Gastrocnemius medialis (tissue), 4 donors: ENCODE results near the gene INPP5D.
"Not testable (repeated sequence)": the region's sequence is repeated elsewhere in the genome, so short reads cannot be mapped to it uniquely, and the experiment has no call there.

Experiments used
- CTCF ChIP-seq, 5 experiments: fragments of 450-650 bp in 3 of 5; fragments of 200-600 bp in 2 of 5; sonication (generic) in 2 of 5; IDR thresholded peaks in 4 of 5; conservative IDR thresholded peaks in 1 of 5; 1 replicate in 4 of 5; 2 replicates in 1 of 5; pipeline ENCODE4 v1.5.1; 2016 to 2019; ENCODE audit warnings: antibody characterized with exemption in 5 of 5, mild to moderate bottlenecking in 3 of 5, moderate library complexity in 3 of 5
- POLR2A ChIP-seq, 2 donors: fragments of 450-650 bp; IDR thresholded peaks; one replicate each; pipeline ENCODE4 v1.6.1; 2017; ENCODE audit warnings: antibody characterized with exemption in 2 of 2, mild to moderate bottlenecking in 2 of 2, moderate library complexity in 2 of 2

DNA sequence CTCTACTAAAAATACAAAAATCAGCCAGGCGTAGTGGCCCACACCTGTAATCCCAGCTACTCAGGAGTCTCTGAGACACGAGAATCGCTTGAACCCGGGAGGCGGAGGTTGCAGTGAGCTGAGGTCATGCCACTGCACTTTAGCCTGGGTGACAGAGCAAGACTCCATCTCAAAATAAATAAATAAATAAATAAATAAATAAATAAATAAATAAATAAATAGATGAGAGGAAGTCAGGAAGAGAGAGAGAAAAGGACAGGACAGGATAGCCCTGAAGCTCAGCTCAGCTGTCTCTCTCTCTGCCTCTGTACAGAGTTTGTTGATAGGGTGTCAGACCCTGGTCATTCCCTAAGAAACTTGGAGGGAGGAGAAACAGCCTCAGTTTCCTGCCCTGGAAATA lies 140.6 kb downstream of the INPP5D start:
- TF ChIP-seq CTCF (IDR thresholded peaks at IDR 0.05 in 4 of 5, conservative IDR thresholded peaks at IDR 0.05 in 1 of 5); POLR2A (IDR thresholded peaks at IDR 0.05): not testable (repeated sequence)
